HepG2 (cell line): ENCODE measurements around the gene CPEB2.

ENCODE experiments used
- POLR2A ChIP-seq, 2 experiments: IDR thresholded peaks; 2 replicates each; pipeline ENCODE4 v1.6.1; 2011; ENCODE audit warnings: low read depth in 2 of 2, low read length in 2 of 2, mild to moderate bottlenecking in 1 of 2, moderate library complexity in 1 of 2; ENCODE audit not compliant: insufficient read depth in 1 of 2
- POLR2AphosphoS5 ChIP-seq: IDR thresholded peaks from 2 replicates; pipeline ENCODE4 v1.6.1; 2012; ENCODE audit warnings: low read depth, low read length
- RNF2 ChIP-seq: fragments of 450-650 bp; conservative IDR thresholded peaks from 2 replicates; pipeline ENCODE4 v1.6.1; 2016; ENCODE audit warnings: low read depth
- ZNF10 ChIP-seq: sonication (generic); formaldehyde crosslinking; IDR thresholded peaks from 2 replicates; pipeline ENCODE4 v1.4.0; 2020; ENCODE audit warnings: mild to moderate bottlenecking, low read depth, missing genetic modification reagents, borderline replicate concordance
- TF ChIP-seq, protein P1 (sequence below), 2 experiments: IDR thresholded peaks; 2 replicates each; pipeline ENCODE4 v1.6.1; 2011 to 2012; ENCODE audit warnings: low read length in 2 of 2, borderline replicate concordance in 1 of 2, low read depth in 1 of 2, mild to moderate bottlenecking in 1 of 2, moderate library complexity in 1 of 2

DNA sequence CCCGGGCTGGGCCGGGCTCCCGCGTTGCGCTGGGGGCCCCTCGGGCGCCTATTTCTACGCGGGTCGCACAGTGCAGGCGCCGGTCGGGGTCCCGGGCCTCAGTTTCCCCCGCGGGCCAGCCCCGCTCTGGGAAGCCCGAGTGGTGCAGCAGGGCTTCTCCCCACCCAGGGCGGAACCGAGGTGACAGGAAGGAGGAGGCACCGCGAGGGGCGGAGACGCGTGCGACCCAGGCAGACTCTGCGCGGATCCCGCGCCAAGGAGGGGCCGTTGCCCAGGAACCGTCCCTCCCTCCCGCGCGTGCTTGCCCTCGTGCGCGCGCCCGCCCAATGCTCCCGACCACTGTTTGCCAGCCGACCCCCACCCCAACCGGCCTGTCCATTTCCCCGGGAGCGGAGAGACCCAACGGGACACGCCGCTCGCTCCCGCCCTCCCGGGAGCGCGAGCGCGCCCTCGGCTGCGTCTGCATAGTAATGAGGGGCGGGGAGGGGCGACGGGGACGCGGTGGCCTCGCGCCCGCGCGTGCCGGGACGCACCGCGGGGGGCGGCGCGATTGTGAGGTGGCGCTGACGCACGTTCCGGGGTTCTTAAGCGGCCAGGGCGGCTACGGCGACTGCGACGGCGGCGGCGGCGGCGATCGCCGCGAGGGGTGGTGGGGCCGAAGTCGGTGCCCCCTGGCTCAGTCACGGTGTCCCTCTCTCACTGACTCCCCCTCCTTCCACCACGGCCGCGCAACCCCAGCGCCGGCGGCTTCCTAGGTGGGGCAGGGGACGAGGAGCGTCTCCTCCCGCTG lies at the start of gene CPEB2:
- TF ChIP-seq ZNF10 (no peak), RNF2 (no peak; the same call in 1 of the 2 replicates), POLR2A (IDR thresholded peaks at IDR 0.05; ENCODE audit: insufficient read depth in 1 of 2, low read depth in 2 of 2, low read length in 2 of 2) (peak in 1 of 2 experiments; percentile 85; a peak in 2 of 4 replicates), POLR2AphosphoS5 (peak; percentile 82)
- TF ChIP-seq, protein P1, sequence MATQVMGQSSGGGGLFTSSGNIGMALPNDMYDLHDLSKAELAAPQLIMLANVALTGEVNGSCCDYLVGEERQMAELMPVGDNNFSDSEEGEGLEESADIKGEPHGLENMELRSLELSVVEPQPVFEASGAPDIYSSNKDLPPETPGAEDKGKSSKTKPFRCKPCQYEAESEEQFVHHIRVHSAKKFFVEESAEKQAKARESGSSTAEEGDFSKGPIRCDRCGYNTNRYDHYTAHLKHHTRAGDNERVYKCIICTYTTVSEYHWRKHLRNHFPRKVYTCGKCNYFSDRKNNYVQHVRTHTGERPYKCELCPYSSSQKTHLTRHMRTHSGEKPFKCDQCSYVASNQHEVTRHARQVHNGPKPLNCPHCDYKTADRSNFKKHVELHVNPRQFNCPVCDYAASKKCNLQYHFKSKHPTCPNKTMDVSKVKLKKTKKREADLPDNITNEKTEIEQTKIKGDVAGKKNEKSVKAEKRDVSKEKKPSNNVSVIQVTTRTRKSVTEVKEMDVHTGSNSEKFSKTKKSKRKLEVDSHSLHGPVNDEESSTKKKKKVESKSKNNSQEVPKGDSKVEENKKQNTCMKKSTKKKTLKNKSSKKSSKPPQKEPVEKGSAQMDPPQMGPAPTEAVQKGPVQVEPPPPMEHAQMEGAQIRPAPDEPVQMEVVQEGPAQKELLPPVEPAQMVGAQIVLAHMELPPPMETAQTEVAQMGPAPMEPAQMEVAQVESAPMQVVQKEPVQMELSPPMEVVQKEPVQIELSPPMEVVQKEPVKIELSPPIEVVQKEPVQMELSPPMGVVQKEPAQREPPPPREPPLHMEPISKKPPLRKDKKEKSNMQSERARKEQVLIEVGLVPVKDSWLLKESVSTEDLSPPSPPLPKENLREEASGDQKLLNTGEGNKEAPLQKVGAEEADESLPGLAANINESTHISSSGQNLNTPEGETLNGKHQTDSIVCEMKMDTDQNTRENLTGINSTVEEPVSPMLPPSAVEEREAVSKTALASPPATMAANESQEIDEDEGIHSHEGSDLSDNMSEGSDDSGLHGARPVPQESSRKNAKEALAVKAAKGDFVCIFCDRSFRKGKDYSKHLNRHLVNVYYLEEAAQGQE (IDR thresholded peaks at IDR 0.05; ENCODE audit: borderline replicate concordance in 1 of 2, low read depth in 1 of 2, low read length in 2 of 2) = no peak
